ENCODE results near the gene NCKAP1.

NCKAP1 gene

GRCh38 chr2:182949052-182949451 lies 89.2 kb downstream of the NCKAP1 start:
- DNase-seq (ENCODE audit: low read depth in 2 of 2), result no peak

- DNase-seq (ENCODE audit: low read depth in 2 of 2), result no peak
These were observed 91.3 kb downstream of the NCKAP1 start for GRCh38 chr2:182946958-182947369.

- DNase-seq (ENCODE audit: low read depth in 2 of 2), result no peak
These were observed 94.9 kb downstream of the NCKAP1 start for GRCh38 chr2:182943339-182943738.

GRCh38 chr2:182942756-182943155 lies 95.5 kb downstream of the NCKAP1 start:
- DNase-seq (ENCODE audit: low read depth in 2 of 2), result no peak

- DNase-seq (ENCODE audit: low read depth in 2 of 2), result no peak
These were observed 96.3 kb downstream of the NCKAP1 start for GRCh38 chr2:182941919-182942318.

GRCh38 chr2:182941121-182941722 lies 97.0 kb downstream of the NCKAP1 start:
- no peak for DNase-seq (ENCODE audit: low read depth in 2 of 2)

GRCh38 chr2:182937870-182938269 lies 100.4 kb downstream of the NCKAP1 start:
- DNase-seq (ENCODE audit: low read depth in 2 of 2), result no peak

GRCh38 chr2:182933629-182934028 lies 104.6 kb downstream of the NCKAP1 start:
- DNase-seq (ENCODE audit: low read depth in 2 of 2), result no peak

GRCh38 chr2:182929972-182930371 lies 108.3 kb downstream of the NCKAP1 start:
- no peak for DNase-seq (ENCODE audit: low read depth in 2 of 2)

- DNase-seq (ENCODE audit: low read depth in 2 of 2), result no peak
These were observed 114.0 kb downstream of the NCKAP1 start for GRCh38 chr2:182924306-182924705.

- no peak for DNase-seq (ENCODE audit: low read depth in 2 of 2)
These were observed 117.0 kb downstream of the NCKAP1 start for GRCh38 chr2:182921234-182921633.

- no peak for DNase-seq (ENCODE audit: low read depth in 2 of 2)
These were observed 117.6 kb downstream of the NCKAP1 start for GRCh38 chr2:182920631-182921056.

- DNase-seq (ENCODE audit: low read depth in 2 of 2), result no peak
These were observed 118.2 kb downstream of the NCKAP1 start for GRCh38 chr2:182920089-182920488.

GRCh38 chr2:182918961-182919652 lies 119.2 kb downstream of the NCKAP1 start:
- no peak for DNase-seq (ENCODE audit: low read depth in 2 of 2)

GRCh38 chr2:182917924-182918323 lies 120.3 kb downstream of the NCKAP1 start:
- no peak for DNase-seq (ENCODE audit: low read depth in 2 of 2)

GRCh38 chr2:182916417-182916816 lies 121.8 kb downstream of the NCKAP1 start:
- DNase-seq (ENCODE audit: low read depth in 2 of 2), result no peak

- DNase-seq (ENCODE audit: low read depth in 2 of 2), result no peak
These were observed 122.6 kb downstream of the NCKAP1 start for GRCh38 chr2:182915369-182916326.

- no peak for DNase-seq (ENCODE audit: low read depth in 2 of 2)
These were observed 123.4 kb downstream of the NCKAP1 start for GRCh38 chr2:182914852-182915251.

- no peak for DNase-seq (ENCODE audit: low read depth in 2 of 2)
These were observed 125.2 kb downstream of the NCKAP1 start for GRCh38 chr2:182913064-182913463.

GRCh38 chr2:182912518-182912915 lies 125.7 kb downstream of the NCKAP1 start:
- no peak for DNase-seq (ENCODE audit: low read depth in 2 of 2)

GRCh38 chr2:182911813-182912517 lies 126.3 kb downstream of the NCKAP1 start:
- no peak for DNase-seq (ENCODE audit: low read depth in 2 of 2)

GRCh38 chr2:182910965-182911364 lies 127.3 kb downstream of the NCKAP1 start:
- no peak for DNase-seq (ENCODE audit: low read depth in 2 of 2)

Measured in stimulated activated CD8-positive, alpha-beta memory T cell treated with anti-CD3 and anti-CD28 coated beads, Interleukin-2, amount 100 ng/mL, for 48 hours (primary cell).